ENCODE data around the gene LCE3C. TPM values are rescaled to one million over a fixed set of nuclear protein-coding genes. Genes with fewer than 3 reads are reported as not detected.

LCE3C gene
- total RNA-seq, 1 experiment from 2014 or later: not detected

DNA sequence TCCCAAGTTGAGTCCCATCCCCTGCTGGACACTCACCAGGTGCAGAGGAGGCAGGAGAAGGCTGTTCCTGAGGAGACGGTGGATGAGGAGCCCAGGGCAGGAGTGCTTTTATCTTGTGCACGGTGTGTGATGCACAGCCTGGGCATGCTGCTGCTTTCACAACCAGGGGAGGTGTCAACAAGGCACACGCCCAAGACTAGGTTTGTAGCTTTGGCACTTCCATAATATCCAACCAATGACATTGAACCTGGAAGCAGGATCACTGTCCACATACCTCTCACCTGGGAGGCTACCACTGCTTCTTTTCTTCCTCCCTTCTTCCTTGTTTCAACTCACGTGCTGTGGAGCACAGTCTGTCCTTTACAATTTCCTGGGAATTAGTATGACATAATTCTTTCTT is 19.6 kb upstream of the LCE3C start, which contains the start of gene LCE3D:
Gene LCE3D (minus strand): TSS at position 84 of the 400 bp plus-strand sequence. CDS start 580 bp downstream, outside the sequence.
- Mint-ChIP-seq H3K9me3 (peaks cover 85 to 91% of the 10 kb centered on the region in 2 experiments), H3K4me3 (no peak within 1 kb of the TSS), H3K4me1 (no peaks in the 10 kb centered on the region), H3K27me3 (ENCODE audit: low read depth) (peaks cover 3% of the 10 kb centered on the region), H3K36me3 (ENCODE audit: insufficient read depth in 1 of 3, low read depth in 3 of 3) (peaks cover 0 to 22% (median 4%) of the 10 kb centered on the region in 3 experiments; a peak in 6 of 7 replicates), H3K27ac (no peak within 1 kb of the TSS)
- Histone ChIP-seq H4K8ac (replicated peaks; ENCODE audit: insufficient read length, low read depth, low read length) (no peak within 1 kb of the TSS), H2BK15ac (ENCODE audit: low read depth, low read length) (no peak within 1 kb of the TSS), H3K27me3 (ENCODE audit: insufficient read depth, low read length) (no peaks in the 10 kb centered on the region), H3K23ac (ENCODE audit: insufficient read length, low read depth, low read length) (no peak within 1 kb of the TSS), H2BK120ac (ENCODE audit: low read depth, low read length, poor library complexity, severe bottlenecking) (no peak within 1 kb of the TSS), H3K23me2 (ENCODE audit: insufficient read length, low read depth, low read length, poor library complexity, severe bottlenecking) (no peaks in the 10 kb centered on the region), H3K4ac (ENCODE audit: low read depth, low read length) (no peak within 1 kb of the TSS), H2BK20ac (ENCODE audit: low read depth, low read length, poor library complexity, severe bottlenecking) (no peak within 1 kb of the TSS), H3K18ac (ENCODE audit: insufficient read length, low read depth, low read length) (no peak within 1 kb of the TSS), H3K9me3 (ENCODE audit: control insufficient read depth, low read depth, low read length) (peaks cover 72% of the 10 kb centered on the region), H4K5ac (ENCODE audit: insufficient read length, low read depth, low read length) (no peak within 1 kb of the TSS), H3T11ph (ENCODE audit: low read length) (no peak within 1 kb of the TSS), H2BK12ac (ENCODE audit: insufficient read length, low read depth, low read length) (no peak within 1 kb of the TSS), H2AFZ (ENCODE audit: low read length) (no peak within 1 kb of the TSS), H3K4me2 (ENCODE audit: insufficient read depth, insufficient read length, low read length) (no peak within 1 kb of the TSS), H3K79me1 (ENCODE audit: insufficient read depth, low read depth, low read length, poor library complexity, severe bottlenecking) (no peaks in the 10 kb centered on the region), H2AK5ac (ENCODE audit: insufficient read length, low read length) (no peak within 1 kb of the TSS), H3K27ac (ENCODE audit: insufficient read length, low read depth, low read length) (no peak within 1 kb of the TSS), H3K56ac (ENCODE audit: insufficient read length, low read depth, low read length) (no peak within 1 kb of the TSS), H3K14ac (ENCODE audit: insufficient read depth, low read length) (no peak within 1 kb of the TSS), H3K79me2 (ENCODE audit: insufficient read depth, low read length) (no peaks in the 10 kb centered on the region), H4K91ac (ENCODE audit: insufficient read length, low read depth, low read length) (no peak within 1 kb of the TSS), H3K4me1 (ENCODE audit: insufficient read depth, low read length) (no peaks in the 10 kb centered on the region), H3K9ac (ENCODE audit: extremely low read depth, insufficient read length, low read length) (no peak within 1 kb of the TSS), H4K20me1 (ENCODE audit: control insufficient read depth, insufficient read depth, insufficient read length) (no peaks in the 10 kb centered on the region), H2BK5ac (ENCODE audit: insufficient read length, low read length) (no peak within 1 kb of the TSS)
- TF ChIP-seq, protein P1, sequence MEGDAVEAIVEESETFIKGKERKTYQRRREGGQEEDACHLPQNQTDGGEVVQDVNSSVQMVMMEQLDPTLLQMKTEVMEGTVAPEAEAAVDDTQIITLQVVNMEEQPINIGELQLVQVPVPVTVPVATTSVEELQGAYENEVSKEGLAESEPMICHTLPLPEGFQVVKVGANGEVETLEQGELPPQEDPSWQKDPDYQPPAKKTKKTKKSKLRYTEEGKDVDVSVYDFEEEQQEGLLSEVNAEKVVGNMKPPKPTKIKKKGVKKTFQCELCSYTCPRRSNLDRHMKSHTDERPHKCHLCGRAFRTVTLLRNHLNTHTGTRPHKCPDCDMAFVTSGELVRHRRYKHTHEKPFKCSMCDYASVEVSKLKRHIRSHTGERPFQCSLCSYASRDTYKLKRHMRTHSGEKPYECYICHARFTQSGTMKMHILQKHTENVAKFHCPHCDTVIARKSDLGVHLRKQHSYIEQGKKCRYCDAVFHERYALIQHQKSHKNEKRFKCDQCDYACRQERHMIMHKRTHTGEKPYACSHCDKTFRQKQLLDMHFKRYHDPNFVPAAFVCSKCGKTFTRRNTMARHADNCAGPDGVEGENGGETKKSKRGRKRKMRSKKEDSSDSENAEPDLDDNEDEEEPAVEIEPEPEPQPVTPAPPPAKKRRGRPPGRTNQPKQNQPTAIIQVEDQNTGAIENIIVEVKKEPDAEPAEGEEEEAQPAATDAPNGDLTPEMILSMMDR (conservative IDR thresholded peaks at IDR 0.05): no peak
- no peak for DNase-seq
- no CpG with 5 or more reads among the region's 4 CpGs for WGBS (ENCODE audit: extremely low coverage, insufficient read length, low lambda C conversion rate)
